ENCODE data around the gene CPNE5.

GRCh38 chr6:36713846-36714245 is 125.4 kb downstream of the CPNE5 start:
- TF ChIP-seq, protein P1, sequence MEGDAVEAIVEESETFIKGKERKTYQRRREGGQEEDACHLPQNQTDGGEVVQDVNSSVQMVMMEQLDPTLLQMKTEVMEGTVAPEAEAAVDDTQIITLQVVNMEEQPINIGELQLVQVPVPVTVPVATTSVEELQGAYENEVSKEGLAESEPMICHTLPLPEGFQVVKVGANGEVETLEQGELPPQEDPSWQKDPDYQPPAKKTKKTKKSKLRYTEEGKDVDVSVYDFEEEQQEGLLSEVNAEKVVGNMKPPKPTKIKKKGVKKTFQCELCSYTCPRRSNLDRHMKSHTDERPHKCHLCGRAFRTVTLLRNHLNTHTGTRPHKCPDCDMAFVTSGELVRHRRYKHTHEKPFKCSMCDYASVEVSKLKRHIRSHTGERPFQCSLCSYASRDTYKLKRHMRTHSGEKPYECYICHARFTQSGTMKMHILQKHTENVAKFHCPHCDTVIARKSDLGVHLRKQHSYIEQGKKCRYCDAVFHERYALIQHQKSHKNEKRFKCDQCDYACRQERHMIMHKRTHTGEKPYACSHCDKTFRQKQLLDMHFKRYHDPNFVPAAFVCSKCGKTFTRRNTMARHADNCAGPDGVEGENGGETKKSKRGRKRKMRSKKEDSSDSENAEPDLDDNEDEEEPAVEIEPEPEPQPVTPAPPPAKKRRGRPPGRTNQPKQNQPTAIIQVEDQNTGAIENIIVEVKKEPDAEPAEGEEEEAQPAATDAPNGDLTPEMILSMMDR (IDR thresholded peaks at IDR 0.05 in 8 of 11, conservative IDR thresholded peaks at IDR 0.05 in 3 of 11), result no peak
- TF ChIP-seq POLR2A (IDR thresholded peaks at IDR 0.05) (no peak), POLR2AphosphoS5 (IDR thresholded peaks at IDR 0.05) (no peak)

Measured in spleen (tissue), 7 donors.